ENCODE measurements around the gene TTC12.

- TF ChIP-seq CTCF (IDR thresholded peaks at IDR 0.05; ENCODE audit: low read length) (no peak), EZH2 (optimal IDR thresholded peaks at IDR 0.05; ENCODE audit: low read depth, low read length) (no peak), EZH2phosphoT487 (IDR thresholded peaks at IDR 0.05; ENCODE audit: low read length) (no peak)
These were observed 101.0 kb downstream of the TTC12 start for GRCh38 chr11:113415343-113415742.
